ENCODE data around the gene MAP2.

MAP2 gene

GRCh38 chr2:209713219-209713618 is 289.4 kb downstream of the MAP2 start:
- no peaks in the 10 kb centered on the region for H3K9me3 Mint-ChIP-seq
- no peak for DNase-seq
- H3K36me3 Mint-ChIP-seq = no peaks in the 10 kb centered on the region
- CTCF ChIA-PET = no interaction called here
- H3K27ac Mint-ChIP-seq = no peak overlapping the region
- no peaks in the 10 kb centered on the region for H3K4me1 Mint-ChIP-seq
- no peak overlapping the region for H3K4me3 Mint-ChIP-seq
- H3K27me3 Mint-ChIP-seq = no peaks in the 10 kb centered on the region

GRCh38 chr2:209719034-209719433 is 295.2 kb downstream of the MAP2 start:
- no peak for DNase-seq
- H3K4me1 Mint-ChIP-seq = no peaks in the 10 kb centered on the region

GRCh38 chr2:209721497-209721896 is 297.6 kb downstream of the MAP2 start:
- no peak for DNase-seq
- no peaks in the 10 kb centered on the region for H3K27me3 Mint-ChIP-seq
- no peak overlapping the region for H3K27ac Mint-ChIP-seq
- H3K4me3 Mint-ChIP-seq = no peak overlapping the region
- H3K4me1 Mint-ChIP-seq = no peaks in the 10 kb centered on the region
- H3K36me3 Mint-ChIP-seq = no peaks in the 10 kb centered on the region
- H3K9me3 Mint-ChIP-seq = no peaks in the 10 kb centered on the region
- CTCF ChIA-PET = no interaction called here

More at GRCh38 chr2:209719034-209719433, 295.2 kb downstream of the MAP2 start:
- Mint-ChIP-seq H3K36me3 (no peaks in the 10 kb centered on the region), H3K9me3 (no peaks in the 10 kb centered on the region), H3K27me3 (no peaks in the 10 kb centered on the region), H3K27ac (no peak overlapping the region), H3K4me3 (no peak overlapping the region)
- CTCF ChIA-PET = no interaction called here

GRCh38 chr2:209726311-209726710 is 302.5 kb downstream of the MAP2 start:
- Mint-ChIP-seq H3K27ac (no peak overlapping the region), H3K27me3 (no peaks in the 10 kb centered on the region), H3K4me1 (no peaks in the 10 kb centered on the region), H3K4me3 (no peak overlapping the region), H3K36me3 (no peaks in the 10 kb centered on the region), H3K9me3 (no peaks in the 10 kb centered on the region)
- CTCF ChIA-PET = no interaction called here
- no peak for DNase-seq

GRCh38 chr2:209727077-209727476 is 303.2 kb downstream of the MAP2 start:
- H3K36me3 Mint-ChIP-seq = no peaks in the 10 kb centered on the region
- no peak for DNase-seq
- H3K27ac Mint-ChIP-seq = no peak overlapping the region
- no peaks in the 10 kb centered on the region for H3K4me1 Mint-ChIP-seq
- no peaks in the 10 kb centered on the region for H3K9me3 Mint-ChIP-seq
- no peak overlapping the region for H3K4me3 Mint-ChIP-seq
- no peaks in the 10 kb centered on the region for H3K27me3 Mint-ChIP-seq
- CTCF ChIA-PET = no interaction called here

GRCh38 chr2:209734805-209735204 is 311.0 kb downstream of the MAP2 start:
- no peak for DNase-seq
- H3K27me3 Mint-ChIP-seq = no peaks in the 10 kb centered on the region
- H3K9me3 Mint-ChIP-seq = no peaks in the 10 kb centered on the region
- CTCF ChIA-PET = no interaction called here
- no peaks in the 10 kb centered on the region for H3K36me3 Mint-ChIP-seq
- no peak overlapping the region for H3K27ac Mint-ChIP-seq
- no peaks in the 10 kb centered on the region for H3K4me1 Mint-ChIP-seq
- H3K4me3 Mint-ChIP-seq = no peak overlapping the region

- Mint-ChIP-seq H3K4me3 (no peak overlapping the region), H3K9me3 (no peaks in the 10 kb centered on the region), H3K27me3 (no peaks in the 10 kb centered on the region), H3K27ac (no peak overlapping the region), H3K36me3 (no peaks in the 10 kb centered on the region), H3K4me1 (no peaks in the 10 kb centered on the region)
- no peak for DNase-seq
- CTCF ChIA-PET = no interaction called here
These were observed 318.1 kb downstream of the MAP2 start for GRCh38 chr2:209741953-209742352.

- H3K27ac Mint-ChIP-seq = no peak overlapping the region
- CTCF ChIA-PET = interaction anchor here (0.6 to 1.0 kb wide), 2 partner anchors 36 to 1286 kb away, joined by 3 read pairs; no protein-coding TSS in a partner anchor
- no peaks in the 10 kb centered on the region for H3K36me3 Mint-ChIP-seq
- H3K4me1 Mint-ChIP-seq = no peaks in the 10 kb centered on the region
- H3K27me3 Mint-ChIP-seq = no peaks in the 10 kb centered on the region
- H3K4me3 Mint-ChIP-seq = no peak overlapping the region
- no peak for DNase-seq
- H3K9me3 Mint-ChIP-seq = no peaks in the 10 kb centered on the region
These were observed 329.2 kb downstream of the MAP2 start for GRCh38 chr2:209753020-209753419.

- Mint-ChIP-seq H3K27me3 (no peaks in the 10 kb centered on the region), H3K9me3 (no peaks in the 10 kb centered on the region), H3K36me3 (no peaks in the 10 kb centered on the region), H3K27ac (no peak overlapping the region), H3K4me1 (no peaks in the 10 kb centered on the region), H3K4me3 (no peak overlapping the region)
- CTCF ChIA-PET = no interaction called here
- DNase-seq = no peak
These were observed 333.3 kb downstream of the MAP2 start for GRCh38 chr2:209757163-209757562.

- H3K4me1 Mint-ChIP-seq = no peaks in the 10 kb centered on the region
- no peak overlapping the region for H3K27ac Mint-ChIP-seq
- no peak overlapping the region for H3K4me3 Mint-ChIP-seq
- H3K9me3 Mint-ChIP-seq = no peaks in the 10 kb centered on the region
- DNase-seq = no peak
- H3K36me3 Mint-ChIP-seq = no peaks in the 10 kb centered on the region
- CTCF ChIA-PET = no interaction called here
- no peaks in the 10 kb centered on the region for H3K27me3 Mint-ChIP-seq
These were observed 337.7 kb downstream of the MAP2 start for GRCh38 chr2:209761566-209761965.

GRCh38 chr2:209762563-209762962 is 338.7 kb downstream of the MAP2 start:
- DNase-seq = no peak
- Mint-ChIP-seq H3K36me3 (no peaks in the 10 kb centered on the region), H3K4me3 (no peak overlapping the region), H3K27ac (no peak overlapping the region), H3K9me3 (no peaks in the 10 kb centered on the region), H3K4me1 (no peaks in the 10 kb centered on the region), H3K27me3 (no peaks in the 10 kb centered on the region)
- CTCF ChIA-PET = interaction anchor here (0.9 to 1.3 kb wide), 2 partner anchors 21 to 198 kb away, joined by 3 read pairs; no protein-coding TSS in a partner anchor

- Mint-ChIP-seq H3K9me3 (no peaks in the 10 kb centered on the region), H3K4me3 (no peak overlapping the region), H3K27ac (no peak overlapping the region), H3K27me3 (no peaks in the 10 kb centered on the region), H3K36me3 (no peaks in the 10 kb centered on the region), H3K4me1 (no peaks in the 10 kb centered on the region)
- CTCF ChIA-PET = interaction anchor here (0.9 to 1.3 kb wide), 2 partner anchors 21 to 198 kb away, joined by 3 read pairs; no protein-coding TSS in a partner anchor
- DNase-seq = no peak
These were observed 339.3 kb downstream of the MAP2 start for GRCh38 chr2:209763106-209763505.

- CTCF ChIA-PET = no interaction called here
- H3K27me3 Mint-ChIP-seq = peaks cover 10% of the 10 kb centered on the region
- H3K27ac Mint-ChIP-seq = no peak overlapping the region
- H3K9me3 Mint-ChIP-seq = no peaks in the 10 kb centered on the region
- no peak for DNase-seq
- H3K36me3 Mint-ChIP-seq = no peaks in the 10 kb centered on the region
- no peaks in the 10 kb centered on the region for H3K4me1 Mint-ChIP-seq
- H3K4me3 Mint-ChIP-seq = no peak overlapping the region
These were observed 342.8 kb downstream of the MAP2 start for GRCh38 chr2:209766613-209767012.

GRCh38 chr2:209767316-209767715 is 343.5 kb downstream of the MAP2 start:
- Mint-ChIP-seq H3K4me1 (no peaks in the 10 kb centered on the region), H3K4me3 (no peak overlapping the region), H3K27me3 (peaks cover 15% of the 10 kb centered on the region), H3K36me3 (no peaks in the 10 kb centered on the region), H3K27ac (no peak overlapping the region), H3K9me3 (no peaks in the 10 kb centered on the region)
- CTCF ChIA-PET = no interaction called here
- no peak for DNase-seq

- H3K4me3 Mint-ChIP-seq = no peak overlapping the region
- no peaks in the 10 kb centered on the region for H3K9me3 Mint-ChIP-seq
- H3K4me1 Mint-ChIP-seq = no peaks in the 10 kb centered on the region
- DNase-seq = no peak
- H3K27me3 Mint-ChIP-seq = peaks cover 15% of the 10 kb centered on the region
- no peaks in the 10 kb centered on the region for H3K36me3 Mint-ChIP-seq
- CTCF ChIA-PET = no interaction called here
- H3K27ac Mint-ChIP-seq = no peak overlapping the region
These were observed 344.7 kb downstream of the MAP2 start for GRCh38 chr2:209768557-209768956.
